Esophagus muscularis mucosa (tissue), 4 donors: Measurements from ENCODE around the gene FOXL2NB. TPM values are rescaled to one million over a fixed set of nuclear protein-coding genes. Genes with fewer than 3 reads are reported as not detected.
A peak's percentile ranks its signal among the peaks of the same experiment; 100 is the strongest.

Source experiments
- DNase-seq: peaks from one replicate; pipeline ENCODE4 v3.0.0-alpha.2; 2017; ENCODE audit errors: extremely low spot score
- H3K27ac ChIP-seq, 4 donors: fragments of 200-600 bp; sonication (generic); replicated peaks in 1 of 4; 1 replicate in 3 of 4; 2 replicates in 1 of 4; pipeline ENCODE4 v1.5.1; 2016 to 2019; ENCODE audit warnings: mild to moderate bottlenecking in 1 of 4
- H3K27me3 ChIP-seq, 4 donors: fragments of 200-600 bp; sonication (generic); one replicate each; pipeline versions ENCODE4 v1.5.1 to v1.6.0; 2016 to 2019
- H3K36me3 ChIP-seq, 4 donors: fragments of 200-600 bp; sonication (generic); one replicate each; pipeline ENCODE4 v1.5.1; 2016 to 2019
- H3K4me1 ChIP-seq, 4 donors: fragments of 200-600 bp; sonication (generic); one replicate each; pipeline ENCODE4 v1.5.1; 2016 to 2019
- H3K4me3 ChIP-seq, 4 donors: fragments of 200-600 bp; sonication (generic); 1 replicate in 2 of 4; 2 replicates in 2 of 4; pipeline ENCODE4 v1.5.1; 2016 to 2019; ENCODE audit warnings: mild to moderate bottlenecking in 4 of 4, moderate library complexity in 1 of 4
- H3K9me3 ChIP-seq, 4 donors: fragments of 200-600 bp; sonication (generic); 1 replicate in 3 of 4; 2 replicates in 1 of 4; pipeline ENCODE4 v1.5.1; 2016 to 2019
- CTCF ChIP-seq, 3 experiments: fragments of 200-600 bp in 2 of 3; fragments of 450-650 bp in 1 of 3; sonication (generic) in 2 of 3; IDR thresholded peaks; one replicate each; pipeline ENCODE4 v1.5.1; 2017 to 2019; ENCODE audit warnings: antibody characterized with exemption in 3 of 3, mild to moderate bottlenecking in 2 of 3, moderate library complexity in 1 of 3
- EP300 ChIP-seq: sonication (generic); formaldehyde crosslinking; IDR thresholded peaks from one replicate; pipeline ENCODE4 v1.6.1; 2017; ENCODE audit warnings: antibody characterized with exemption
- POLR2A ChIP-seq: fragments of 450-650 bp; IDR thresholded peaks from one replicate; pipeline ENCODE4 v1.6.1; 2017; ENCODE audit warnings: antibody characterized with exemption, moderate library complexity, mild to moderate bottlenecking, low read depth
- POLR2AphosphoS5 ChIP-seq, 2 donors: sonication (generic); formaldehyde crosslinking; IDR thresholded peaks; one replicate each; pipeline ENCODE4 v1.6.1; 2017; ENCODE audit warnings: antibody characterized with exemption in 2 of 2
- WGBS: methylation state at CpG from one replicate; pipeline ENCODE4 v1.1.5; 2018; 5-methylcytosine and 5-hydroxymethylcytosine counted together
- intact Hi-C: fragments of 100-400 bp; cut with DNase I; formaldehyde crosslinking; loops from one replicate; pipeline ENCODE4 v1.15.1; 2023
- total RNA-seq, 4 donors: library from RNA; depleted of rRNA; stranded (reverse); fragments of >200 nt; gene quantifications; one replicate each; pipeline versions ENCODE4 v1.1.0 to v1.2.1, GENCODE V29; 2016

Gene FOXL2NB
- total RNA-seq, 4 donors from 2014 or later, result not detected

GRCh38 chr3:138960417-138960852 lies 13.4 kb downstream of the FOXL2NB start:
- DNase-seq, result no peak
- Histone ChIP-seq H3K27me3 (peaks cover 0 to 76% (median 19%) of the 10 kb centered on the region in 4 donors), H3K27ac (no peak overlapping the region), H3K36me3 (no peaks in the 10 kb centered on the region), H3K4me3 (peak overlapping the region in 1 of 4 donors; percentile 6), H3K9me3 (peaks cover 0 to 18% (median 14%) of the 10 kb centered on the region in 4 donors), H3K4me1 (peaks cover 0 to 7% (median 6%) of the 10 kb centered on the region in 4 donors)
- TF ChIP-seq CTCF (IDR thresholded peaks at IDR 0.05) (no peak), POLR2AphosphoS5 (IDR thresholded peaks at IDR 0.05) (no peak), POLR2A (no peak), EP300 (no peak)
- intact Hi-C loops, result no loop called here
- 16% methylated on average over 4 of the region's 36 CpGs for WGBS

GRCh38 chr3:138962854-138963560 lies 16.0 kb downstream of the FOXL2NB start:
- intact Hi-C loops, result no loop called here
- H3K27me3 ChIP-seq, result peaks cover 0 to 58% (median 18%) of the 10 kb centered on the region in 4 donors
- H3K4me3 ChIP-seq, result no peak overlapping the region
- peaks cover 0 to 7% (median 6%) of the 10 kb centered on the region in 4 donors for H3K4me1 ChIP-seq
- no peak overlapping the region for H3K27ac ChIP-seq
- DNase-seq, result no peak
- peaks cover 0 to 25% (median 19%) of the 10 kb centered on the region in 4 donors for H3K9me3 ChIP-seq
- 71% methylated on average over 6 of the region's 8 CpGs for WGBS
- TF ChIP-seq POLR2AphosphoS5 (IDR thresholded peaks at IDR 0.05) (no peak), EP300 (no peak), POLR2A (no peak), CTCF (IDR thresholded peaks at IDR 0.05) (no peak)
- no peaks in the 10 kb centered on the region for H3K36me3 ChIP-seq

DNA sequence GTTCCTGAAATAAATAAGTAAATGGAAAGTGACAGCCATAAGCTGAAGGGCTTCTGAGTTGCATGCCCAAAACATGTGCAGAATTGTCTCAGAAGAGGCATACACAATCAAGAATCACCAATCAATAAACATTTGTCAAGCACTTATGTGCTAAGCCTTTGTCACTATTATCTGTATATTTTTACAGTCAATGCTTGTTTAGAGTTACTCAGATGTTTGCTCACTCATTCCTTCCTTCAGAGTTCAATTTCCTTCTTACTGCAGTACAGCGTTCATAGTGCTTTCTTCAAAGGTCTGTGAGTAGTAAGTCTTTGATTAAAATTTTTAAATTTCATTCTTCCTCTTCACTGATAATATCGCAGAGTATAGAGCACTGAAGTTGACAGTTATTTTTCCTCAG lies 17.2 kb downstream of the FOXL2NB start:
- WGBS, result 90% methylated on average over 2 of the region's 2 CpGs
- no peaks in the 10 kb centered on the region for H3K36me3 ChIP-seq
- H3K4me1 ChIP-seq, result peaks cover 0 to 7% (median 6%) of the 10 kb centered on the region in 4 donors
- H3K27ac ChIP-seq, result no peak overlapping the region
- intact Hi-C loops, result no loop called here
- peaks cover 0 to 49% (median 18%) of the 10 kb centered on the region in 4 donors for H3K27me3 ChIP-seq
- no peak for TF ChIP-seq CTCF (IDR thresholded peaks at IDR 0.05)
- no peak for TF ChIP-seq POLR2A
- no peak for TF ChIP-seq POLR2AphosphoS5 (IDR thresholded peaks at IDR 0.05)
- TF ChIP-seq EP300, result no peak
- no peak overlapping the region for H3K4me3 ChIP-seq
- no peak for DNase-seq
- H3K9me3 ChIP-seq, result peaks cover 0 to 25% (median 19%) of the 10 kb centered on the region in 4 donors

- intact Hi-C loops, result no loop called here
- no peak for DNase-seq
Measured at GRCh38 chr3:138964923-138965322, 17.9 kb downstream of the FOXL2NB start.

More at GRCh38 chr3:138964923-138965322, 17.9 kb downstream of the FOXL2NB start:
- Histone ChIP-seq H3K4me1 (peaks cover 0 to 7% (median 6%) of the 10 kb centered on the region in 4 donors), H3K4me3 (no peak overlapping the region), H3K27me3 (peaks cover 0 to 43% (median 18%) of the 10 kb centered on the region in 4 donors), H3K27ac (no peak overlapping the region), H3K9me3 (peaks cover 0 to 25% (median 19%) of the 10 kb centered on the region in 4 donors), H3K36me3 (no peaks in the 10 kb centered on the region)
- TF ChIP-seq EP300 (no peak), POLR2A (no peak), CTCF (IDR thresholded peaks at IDR 0.05) (no peak), POLR2AphosphoS5 (IDR thresholded peaks at IDR 0.05) (no peak)
